Measurements from ENCODE around the gene STEAP3. TPM values are rescaled to one million over a fixed set of nuclear protein-coding genes. Genes with fewer than 3 reads are reported as not detected.

The STEAP3 gene
- total RNA-seq, 1 donor from 2014 or later: 44.6 TPM

- TF ChIP-seq CTCF (IDR thresholded peaks at IDR 0.05): no peak
- no peak for DNase-seq (ENCODE audit: low spot score)
- no peaks in the 10 kb centered on the region for H3K9me3 Mint-ChIP-seq (ENCODE audit: low read depth)
- H3K27me3 Mint-ChIP-seq (ENCODE audit: low read depth): peaks cover 2% of the 10 kb centered on the region
- H3K36me3 Mint-ChIP-seq (ENCODE audit: low read depth): peaks cover 6% of the 10 kb centered on the region
- no peak overlapping the region for H3K27ac Mint-ChIP-seq (ENCODE audit: unreplicated experiment)
- no peak overlapping the region for H3K4me3 Mint-ChIP-seq (ENCODE audit: unreplicated experiment)
- H3K4me1 Mint-ChIP-seq (ENCODE audit: low read depth): peaks cover 15% of the 10 kb centered on the region
These were observed 66.0 kb downstream of the STEAP3 start for GRCh38 chr2:119289642-119290041.

DNA sequence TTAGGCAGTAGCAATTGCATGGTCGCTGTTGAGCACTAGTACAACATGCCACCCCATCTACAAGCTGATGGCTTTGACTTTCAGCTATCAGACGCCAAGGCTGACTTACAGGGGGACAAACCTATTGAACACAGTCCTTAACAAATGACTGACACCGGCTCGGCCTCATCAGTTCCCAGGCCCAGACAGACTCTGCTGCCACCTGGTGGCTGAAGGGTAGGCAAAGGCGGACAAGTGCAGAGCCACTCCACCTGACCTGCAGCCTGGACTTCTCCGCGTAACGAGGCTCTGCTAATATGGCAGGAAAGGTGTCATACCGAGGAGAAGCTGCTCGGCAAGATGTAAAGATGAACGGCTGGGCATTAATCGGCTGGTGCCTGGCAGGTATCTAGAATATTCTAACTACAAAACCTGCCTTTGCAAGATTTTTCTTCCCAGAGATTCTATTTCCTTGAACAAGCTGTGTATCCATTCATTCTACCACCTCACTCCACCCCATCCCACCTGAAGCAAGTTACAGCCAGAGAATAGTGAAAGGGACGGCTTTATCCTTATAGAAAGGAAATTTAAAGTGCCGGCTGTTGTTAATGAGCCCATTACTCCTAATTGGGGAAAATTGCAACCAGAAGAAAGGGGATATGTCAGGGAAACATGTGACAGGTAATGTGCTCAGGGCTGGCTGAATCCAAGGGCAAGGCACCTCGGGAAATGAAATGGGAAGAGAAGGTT is 67.4 kb downstream of the STEAP3 start:
- H3K27me3 Mint-ChIP-seq (ENCODE audit: low read depth): peaks cover 2% of the 10 kb centered on the region
- H3K27ac Mint-ChIP-seq (ENCODE audit: unreplicated experiment): no peak overlapping the region
- H3K36me3 Mint-ChIP-seq (ENCODE audit: low read depth): peaks cover 6% of the 10 kb centered on the region
- no peak for DNase-seq (ENCODE audit: low spot score)
- H3K9me3 Mint-ChIP-seq (ENCODE audit: low read depth): no peaks in the 10 kb centered on the region
- peak; percentile 98 for TF ChIP-seq CTCF (IDR thresholded peaks at IDR 0.05)
- peaks cover 15% of the 10 kb centered on the region for H3K4me1 Mint-ChIP-seq (ENCODE audit: low read depth)
- no peak overlapping the region for H3K4me3 Mint-ChIP-seq (ENCODE audit: unreplicated experiment)

GRCh38 chr2:119291588-119292167 is 68.0 kb downstream of the STEAP3 start:
- Mint-ChIP-seq H3K36me3 (ENCODE audit: low read depth) (peaks cover under 1% of the 10 kb centered on the region), H3K27ac (ENCODE audit: unreplicated experiment) (no peak overlapping the region)

DNA sequence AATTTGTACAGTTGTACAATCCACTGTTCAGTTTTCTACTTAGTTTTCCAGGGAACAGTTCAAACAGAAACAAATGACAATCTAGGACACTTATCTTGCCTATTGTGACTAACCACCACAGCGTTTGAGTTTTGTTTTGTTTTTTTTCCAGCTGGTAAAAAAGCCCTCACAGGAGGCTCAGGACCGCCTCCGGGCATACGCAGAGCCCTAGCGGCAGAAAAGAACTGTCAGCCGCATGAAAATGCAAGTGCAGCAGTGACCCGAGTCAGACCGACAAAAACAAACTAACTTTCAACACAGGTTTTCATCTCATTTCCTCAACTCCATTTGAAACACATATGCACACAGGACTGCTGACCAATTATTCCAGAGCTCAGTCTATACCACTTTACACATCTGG is 68.6 kb downstream of the STEAP3 start:
- Mint-ChIP-seq H3K27ac (ENCODE audit: unreplicated experiment) (no peak overlapping the region), H3K27me3 (ENCODE audit: low read depth) (peaks cover 2% of the 10 kb centered on the region), H3K36me3 (ENCODE audit: low read depth) (no peaks in the 10 kb centered on the region), H3K9me3 (ENCODE audit: low read depth) (no peaks in the 10 kb centered on the region), H3K4me3 (ENCODE audit: unreplicated experiment) (no peak overlapping the region), H3K4me1 (ENCODE audit: low read depth) (peaks cover 15% of the 10 kb centered on the region)
- TF ChIP-seq CTCF (IDR thresholded peaks at IDR 0.05): peak; percentile 56
- DNase-seq (ENCODE audit: low spot score): no peak

More at GRCh38 chr2:119291588-119292167, 68.0 kb downstream of the STEAP3 start:
- Mint-ChIP-seq H3K9me3 (ENCODE audit: low read depth) (no peaks in the 10 kb centered on the region), H3K4me1 (ENCODE audit: low read depth) (peaks cover 15% of the 10 kb centered on the region), H3K27me3 (ENCODE audit: low read depth) (peaks cover 2% of the 10 kb centered on the region), H3K4me3 (ENCODE audit: unreplicated experiment) (no peak overlapping the region)
- TF ChIP-seq CTCF (IDR thresholded peaks at IDR 0.05): no peak
- no peak for DNase-seq (ENCODE audit: low spot score)

GRCh38 chr2:119293254-119293653 is 69.6 kb downstream of the STEAP3 start:
- Mint-ChIP-seq H3K27ac (ENCODE audit: unreplicated experiment) (no peak overlapping the region), H3K4me1 (ENCODE audit: low read depth) (peaks cover 15% of the 10 kb centered on the region), H3K36me3 (ENCODE audit: low read depth) (no peaks in the 10 kb centered on the region), H3K9me3 (ENCODE audit: low read depth) (no peaks in the 10 kb centered on the region), H3K27me3 (ENCODE audit: low read depth) (peaks cover 2% of the 10 kb centered on the region), H3K4me3 (ENCODE audit: unreplicated experiment) (no peak overlapping the region)
- no peak for TF ChIP-seq CTCF (IDR thresholded peaks at IDR 0.05)
- DNase-seq (ENCODE audit: low spot score): no peak
